GM12874 (cell line): Measurements from ENCODE around the gene ARHGAP19.

Experiments used
- TF ChIP-seq, protein P1 (sequence below): IDR thresholded peaks from 2 replicates; pipeline ENCODE4 v1.5.1; 2011; ENCODE audit warnings: low read depth, mild to moderate bottlenecking, control low read depth, low read length, moderate library complexity; ENCODE audit not compliant: insufficient read depth

Gene ARHGAP19

GRCh38 chr10:97175586-97175985, 116.9 kb downstream of the ARHGAP19 start:
- TF ChIP-seq, protein P1, sequence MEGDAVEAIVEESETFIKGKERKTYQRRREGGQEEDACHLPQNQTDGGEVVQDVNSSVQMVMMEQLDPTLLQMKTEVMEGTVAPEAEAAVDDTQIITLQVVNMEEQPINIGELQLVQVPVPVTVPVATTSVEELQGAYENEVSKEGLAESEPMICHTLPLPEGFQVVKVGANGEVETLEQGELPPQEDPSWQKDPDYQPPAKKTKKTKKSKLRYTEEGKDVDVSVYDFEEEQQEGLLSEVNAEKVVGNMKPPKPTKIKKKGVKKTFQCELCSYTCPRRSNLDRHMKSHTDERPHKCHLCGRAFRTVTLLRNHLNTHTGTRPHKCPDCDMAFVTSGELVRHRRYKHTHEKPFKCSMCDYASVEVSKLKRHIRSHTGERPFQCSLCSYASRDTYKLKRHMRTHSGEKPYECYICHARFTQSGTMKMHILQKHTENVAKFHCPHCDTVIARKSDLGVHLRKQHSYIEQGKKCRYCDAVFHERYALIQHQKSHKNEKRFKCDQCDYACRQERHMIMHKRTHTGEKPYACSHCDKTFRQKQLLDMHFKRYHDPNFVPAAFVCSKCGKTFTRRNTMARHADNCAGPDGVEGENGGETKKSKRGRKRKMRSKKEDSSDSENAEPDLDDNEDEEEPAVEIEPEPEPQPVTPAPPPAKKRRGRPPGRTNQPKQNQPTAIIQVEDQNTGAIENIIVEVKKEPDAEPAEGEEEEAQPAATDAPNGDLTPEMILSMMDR = no peak

GRCh38 chr10:97174941-97175340, 117.5 kb downstream of the ARHGAP19 start:
- TF ChIP-seq, protein P1 = no peak

- TF ChIP-seq, protein P1 = no peak
Measured at GRCh38 chr10:97174276-97174775, 118.1 kb downstream of the ARHGAP19 start.

- TF ChIP-seq, protein P1 = no peak
Measured at GRCh38 chr10:97173036-97173435, 119.4 kb downstream of the ARHGAP19 start.
